ENCODE data around the gene ACY1. TPM values are rescaled to one million over a fixed set of nuclear protein-coding genes. Genes with fewer than 3 reads are reported as not detected.

Gene ACY1
- total RNA-seq, 1 donor from 2014 or later = 26.7 TPM

GRCh38 chr3:51941463-51941797, 41.9 kb upstream of the ACY1 start:
- no peaks in the 10 kb centered on the region for H3K27me3 Mint-ChIP-seq
- ChIA-PET CTCF (interaction anchor here (0.7 to 2.2 kb wide), 6 partner anchors 31 to 179 kb away, joined by 3 to 27 read pairs (median 4); partner anchors contain the start of genes ABHD14B, ACY1 and DUSP7), POLR2A (interaction anchor here (0.6 to 2.6 kb wide), 8 partner anchors 8 to 556 kb away, joined by 3 to 35 read pairs (median 4); partner anchors contain the start of genes ABHD14A, ABHD14B, MANF and PCBP4)
- H3K36me3 Mint-ChIP-seq (ENCODE audit: low read depth) = peaks cover 33% of the 10 kb centered on the region
- no peaks in the 10 kb centered on the region for H3K9me3 Mint-ChIP-seq
- ATAC-seq (ENCODE audit: low read depth) (no peak), DNase-seq (no peak)
- H3K27ac Mint-ChIP-seq = peak overlapping the region; percentile 35
- intact Hi-C loops (cut with micrococcal nuclease) = loop anchor here (5.0 kb wide), 1 partner anchor 766 kb away; the partner anchor contains the start of genes GLT8D1 and SPCS1
- TF ChIP-seq CTCF (IDR thresholded peaks at IDR 0.05) = no peak
- peaks cover 38% of the 10 kb centered on the region for H3K4me1 Mint-ChIP-seq
- H3K4me3 Mint-ChIP-seq = peak overlapping the region; percentile 90

- H3K27ac Mint-ChIP-seq = peak within 1 kb of the TSS; percentile 77
- DNase-seq = peak; percentile 96
- POLR2A ChIA-PET = interaction anchor here (0.6 to 2.6 kb wide), 13 partner anchors 9 to 557 kb away, joined by 3 to 35 read pairs (median 4); partner anchors contain the start of genes ABHD14A, ABHD14B, ACY1 and DUSP7
- CTCF ChIA-PET = interaction anchor here (0.6 to 2.2 kb wide), 11 partner anchors 11 to 178 kb away, joined by 3 to 27 read pairs (median 3); partner anchors contain the start of genes ABHD14B, ACY1, DUSP7 and PCBP4
- peak; percentile 34 for TF ChIP-seq CTCF (IDR thresholded peaks at IDR 0.05)
- intact Hi-C loops (cut with micrococcal nuclease) = loop anchor here (1.0 to 5.0 kb wide), 12 partner anchors 14 to 765 kb away; partner anchors contain the start of genes ABHD14B, ACY1, GLT8D1 and MANF
- H3K36me3 Mint-ChIP-seq (ENCODE audit: low read depth) = peaks cover 28% of the 10 kb centered on the region
- H3K27me3 Mint-ChIP-seq = no peaks in the 10 kb centered on the region
- H3K9me3 Mint-ChIP-seq = no peaks in the 10 kb centered on the region
- ATAC-seq (ENCODE audit: low read depth) = peak; percentile 94
- peak within 1 kb of the TSS; percentile 90 for H3K4me3 Mint-ChIP-seq
- peaks cover 38% of the 10 kb centered on the region for H3K4me1 Mint-ChIP-seq
Measured at GRCh38 chr3:51941798-51942602, 41.3 kb upstream of the ACY1 start, which contains the start of the genes PARP3 and RRP9. PARP3 (plus strand) TSS chr3:51942363; CDS start chr3:51943356, 993 bp downstream. RRP9 (minus strand) TSS chr3:51941904; CDS start chr3:51941867, 37 bp downstream.

- Mint-ChIP-seq H3K4me1 (peaks cover 38% of the 10 kb centered on the region), H3K27me3 (no peaks in the 10 kb centered on the region), H3K9me3 (no peaks in the 10 kb centered on the region), H3K4me3 (peak overlapping the region; percentile 90), H3K27ac (peak overlapping the region; percentile 77), H3K36me3 (ENCODE audit: low read depth) (peaks cover 23% of the 10 kb centered on the region)
- peak; percentile 34 for DNase-seq
- TF ChIP-seq CTCF (IDR thresholded peaks at IDR 0.05) = no peak
- POLR2A ChIA-PET = interaction anchor here (0.5 to 2.6 kb wide), 11 partner anchors 10 to 443 kb away, joined by 3 to 35 read pairs (median 4); partner anchors contain the start of genes ABHD14A, ABHD14B, ACY1 and DCAF1
- intact Hi-C loops (cut with micrococcal nuclease) = loop anchor here (1.0 to 5.0 kb wide), 12 partner anchors 13 to 764 kb away; partner anchors contain the start of genes ABHD14B, ACY1, GLT8D1 and MANF
- CTCF ChIA-PET = interaction anchor here (0.6 to 2.2 kb wide), 8 partner anchors 10 to 114 kb away, joined by 3 to 27 read pairs (median 4); partner anchors contain the start of genes ABHD14B, DUSP7, PCBP4 and RPL29
- peak; percentile 9 for ATAC-seq (ENCODE audit: low read depth)
Measured at GRCh38 chr3:51942603-51943450, 40.5 kb upstream of the ACY1 start.

GRCh38 chr3:51943451-51944391, 39.6 kb upstream of the ACY1 start:
- H3K4me3 Mint-ChIP-seq = no peak overlapping the region
- H3K4me1 Mint-ChIP-seq = peaks cover 38% of the 10 kb centered on the region
- DNase-seq (peak; percentile 14), ATAC-seq (ENCODE audit: low read depth) (no peak)
- intact Hi-C loops (cut with micrococcal nuclease) = loop anchor here (2.0 to 5.0 kb wide), 3 partner anchors 39 to 764 kb away; partner anchors contain the start of genes ACY1, GLT8D1 and SPCS1
- H3K36me3 Mint-ChIP-seq (ENCODE audit: low read depth) = peaks cover 15% of the 10 kb centered on the region
- ChIA-PET CTCF (interaction anchor here (1.2 to 2.2 kb wide), 4 partner anchors 29 to 113 kb away, joined by 3 to 27 read pairs (median 6); partner anchors contain the start of genes ABHD14B, DUSP7 and RPL29), POLR2A (interaction anchor here (0.6 to 2.6 kb wide), 6 partner anchors 24 to 309 kb away, joined by 3 to 35 read pairs (median 7); partner anchors contain the start of genes ABHD14A, ABHD14B, ACY1 and RPL29)
- no peak for TF ChIP-seq CTCF (IDR thresholded peaks at IDR 0.05)
- no peaks in the 10 kb centered on the region for H3K27me3 Mint-ChIP-seq
- no peaks in the 10 kb centered on the region for H3K9me3 Mint-ChIP-seq
- H3K27ac Mint-ChIP-seq = no peak overlapping the region

Measured in activated B cell treated with CpG ODN at 0.5 μM for 24 hours (primary cell).